Thoracic aorta (tissue), 2 donors: ENCODE results near the gene RADIL. TPM values are rescaled to one million over a fixed set of nuclear protein-coding genes. Genes with fewer than 3 reads are reported as not detected.
"Not testable (repeated sequence)": the region's sequence is repeated elsewhere in the genome, so short reads cannot be mapped to it uniquely, and the experiment has no call there.

ENCODE experiments used
- ATAC-seq: fragments of 150-250 bp; one replicate; pipeline ENCODE4 v1.8.0; 2017; ENCODE audit warnings: low read depth; ENCODE audit not compliant: insufficient number of reproducible peaks, low FRiP score
- DNase-seq: peaks from one replicate; pipeline ENCODE4 v3.0.0-alpha.2; 2020; ENCODE audit warnings: low spot score
- H3K27ac ChIP-seq, 2 donors: fragments of 200-600 bp; sonication (generic); 1 replicate in 1 of 2; 2 replicates in 1 of 2; pipeline ENCODE4 v1.5.1; 2016; ENCODE audit warnings: mild to moderate bottlenecking in 2 of 2, moderate library complexity in 2 of 2
- H3K27me3 ChIP-seq: fragments of 200-600 bp; sonication (generic); replicated peaks from 2 replicates; pipeline ENCODE4 v1.6.0; 2016; ENCODE audit warnings: mild to moderate bottlenecking; ENCODE audit not compliant: insufficient read depth
- H3K36me3 ChIP-seq: fragments of 200-600 bp; sonication (generic); one replicate; pipeline ENCODE4 v1.5.1; 2016
- H3K4me1 ChIP-seq, 2 donors: fragments of 200-600 bp; sonication (generic); 1 replicate in 1 of 2; 2 replicates in 1 of 2; pipeline versions ENCODE4 v1.5.1 to v1.6.0; 2016; ENCODE audit warnings: low read depth in 2 of 2, mild to moderate bottlenecking in 1 of 2; ENCODE audit not compliant: control insufficient read depth in 1 of 2
- H3K4me3 ChIP-seq: fragments of 200-600 bp; sonication (generic); 2 replicates; pipeline ENCODE4 v1.5.1; 2016; ENCODE audit warnings: mild to moderate bottlenecking
- H3K9me3 ChIP-seq: fragments of 200-600 bp; sonication (generic); 2 replicates; pipeline ENCODE4 v1.5.1; 2016
- CTCF ChIP-seq: fragments of 200-600 bp; sonication (generic); IDR thresholded peaks from one replicate; pipeline ENCODE4 v1.5.1; 2019; ENCODE audit warnings: antibody characterized with exemption
- total RNA-seq, 2 donors: library from RNA; depleted of rRNA; stranded (reverse); fragments of >200 nt; gene quantifications; one replicate each; pipeline versions ENCODE4 v1.1.0 to v1.2.3, GENCODE V29; 2016

RADIL gene
- total RNA-seq, 2 donors from 2014 or later: 6.7 to 14.4 TPM

DNA sequence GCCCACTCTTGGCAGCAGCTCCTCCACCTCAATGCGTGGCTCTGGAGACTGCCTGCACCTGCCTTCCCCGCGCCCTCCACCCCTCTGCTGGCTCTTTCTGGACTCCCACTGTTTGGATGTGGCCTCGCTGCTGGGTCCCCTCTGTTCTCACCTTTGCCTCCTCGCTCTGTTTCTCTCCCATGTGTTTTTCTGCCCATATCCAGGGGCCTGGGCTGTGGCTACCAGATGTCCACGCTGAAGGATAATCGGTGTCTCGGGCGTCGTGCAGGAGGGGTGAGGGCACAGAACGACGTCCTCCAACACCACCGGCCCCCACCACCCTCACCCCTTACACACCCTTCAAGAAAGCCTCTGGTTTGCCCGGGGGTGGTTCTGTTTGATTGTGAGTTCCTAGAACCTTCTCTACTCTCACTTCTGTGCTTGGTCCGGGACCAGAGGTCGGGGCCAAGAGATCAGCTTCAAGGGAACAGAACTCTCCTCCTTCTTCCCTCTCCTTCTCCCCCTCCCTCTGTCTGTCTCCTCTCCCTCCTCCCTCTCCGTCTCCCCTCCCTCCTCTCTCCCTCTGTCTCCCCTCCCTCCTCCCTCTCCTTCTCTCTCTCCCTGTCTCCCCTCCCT, 76.4 kb downstream of the RADIL start:
- no peak overlapping the region for H3K4me3 ChIP-seq
- no peaks in the 10 kb centered on the region for H3K36me3 ChIP-seq
- no peak for ATAC-seq
- no peaks in the 10 kb centered on the region for H3K4me1 ChIP-seq
- no peaks in the 10 kb centered on the region for H3K9me3 ChIP-seq
- no peak for TF ChIP-seq CTCF
- no peak overlapping the region for H3K27ac ChIP-seq
- no peaks in the 10 kb centered on the region for H3K27me3 ChIP-seq
- no peak for DNase-seq

DNA sequence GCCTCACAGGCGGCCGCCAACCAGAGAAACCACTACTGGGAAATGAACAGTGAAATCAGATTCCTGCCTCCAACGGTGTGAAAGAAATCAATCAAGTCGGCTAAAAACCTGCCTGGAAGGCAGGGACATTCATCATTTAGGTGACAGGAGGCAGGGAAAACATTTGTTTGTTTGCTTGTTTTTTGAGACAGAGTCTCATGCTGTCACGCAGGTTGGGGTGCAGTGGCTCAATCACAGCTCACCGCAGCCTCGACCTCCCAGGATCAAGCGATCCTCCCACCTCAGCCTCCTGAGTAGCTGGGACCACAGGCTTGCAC, 77.6 kb downstream of the RADIL start:
- no peak for TF ChIP-seq CTCF
- H3K27ac ChIP-seq: no peak overlapping the region
- H3K4me3 ChIP-seq: no peak overlapping the region
- DNase-seq (no peak), ATAC-seq (no peak)
- H3K36me3 ChIP-seq: no peaks in the 10 kb centered on the region
- no peaks in the 10 kb centered on the region for H3K9me3 ChIP-seq
- no peaks in the 10 kb centered on the region for H3K4me1 ChIP-seq
- H3K27me3 ChIP-seq: no peaks in the 10 kb centered on the region

GRCh38 chr7:4805110-4805983, 78.2 kb downstream of the RADIL start:
- DNase-seq (no peak), ATAC-seq (no peak)
- Histone ChIP-seq H3K36me3 (no peaks in the 10 kb centered on the region), H3K9me3 (no peaks in the 10 kb centered on the region), H3K4me1 (no peaks in the 10 kb centered on the region), H3K27me3 (no peaks in the 10 kb centered on the region), H3K27ac (no peak overlapping the region), H3K4me3 (no peak overlapping the region)
- TF ChIP-seq CTCF: no peak

- DNase-seq: no peak
- no peaks in the 10 kb centered on the region for H3K36me3 ChIP-seq
- no peaks in the 10 kb centered on the region for H3K4me1 ChIP-seq
- H3K4me3 ChIP-seq: no peak overlapping the region
- no peaks in the 10 kb centered on the region for H3K9me3 ChIP-seq
- no peaks in the 10 kb centered on the region for H3K27me3 ChIP-seq
- ATAC-seq: no peak
- TF ChIP-seq CTCF: no peak
- H3K27ac ChIP-seq: no peak overlapping the region
Measured at GRCh38 chr7:4803397-4804241, 79.9 kb downstream of the RADIL start.

- H3K36me3 ChIP-seq, H3K4me1 ChIP-seq, DNase-seq, H3K4me3 ChIP-seq, H3K9me3 ChIP-seq, H3K27ac ChIP-seq, H3K27me3 ChIP-seq, ATAC-seq: not testable (repeated sequence)
Measured at GRCh38 chr7:4802577-4802976, 80.9 kb downstream of the RADIL start.
